Measurements from ENCODE around the gene UFD1. TPM values are rescaled to one million over a fixed set of nuclear protein-coding genes. Genes with fewer than 3 reads are reported as not detected.

UFD1 gene
- total RNA-seq, 1 experiment from 2014 or later: 62.3 TPM

DNA sequence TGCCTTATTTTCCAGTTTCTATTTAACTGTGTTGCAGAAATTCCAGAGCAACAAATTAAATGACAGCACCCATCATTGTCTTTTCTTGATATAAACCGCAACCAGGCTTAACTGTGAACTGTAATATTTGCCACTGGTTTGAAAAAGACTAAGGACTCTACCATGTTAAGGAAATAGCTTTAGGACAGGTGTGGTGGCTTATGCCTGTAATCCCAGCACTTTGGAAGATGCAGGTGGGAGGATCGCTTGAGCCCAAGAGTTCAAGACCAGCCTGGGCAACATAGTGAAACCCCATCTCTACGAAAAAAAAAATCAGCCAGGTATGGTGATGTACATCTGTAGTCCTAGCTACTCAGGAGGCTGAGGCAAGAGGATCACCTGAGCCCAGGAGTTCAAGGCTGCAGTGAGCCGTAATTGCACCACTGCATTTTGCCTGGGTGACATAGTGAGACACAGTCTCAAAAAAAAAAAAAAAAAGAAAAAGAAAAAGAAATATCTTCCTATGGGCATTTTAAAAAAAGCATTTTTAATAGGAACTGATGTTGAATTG is 76.3 kb downstream of the UFD1 start:
- BruUV-seq (replicated peaks): no TSS peak
- Mint-ChIP-seq H3K4me1 (ENCODE audit: insufficient read depth, unreplicated experiment) (no peaks in the 10 kb centered on the region), H3K27ac (ENCODE audit: low read depth, unreplicated experiment) (no peak overlapping the region), H3K36me3 (ENCODE audit: insufficient read depth, unreplicated experiment) (peaks cover 66% of the 10 kb centered on the region), H3K4me3 (ENCODE audit: unreplicated experiment) (no peak overlapping the region), H3K9me3 (ENCODE audit: unreplicated experiment) (no peaks in the 10 kb centered on the region), H3K27me3 (ENCODE audit: insufficient read depth, unreplicated experiment) (no peaks in the 10 kb centered on the region)
- TF ChIP-seq, protein P1, sequence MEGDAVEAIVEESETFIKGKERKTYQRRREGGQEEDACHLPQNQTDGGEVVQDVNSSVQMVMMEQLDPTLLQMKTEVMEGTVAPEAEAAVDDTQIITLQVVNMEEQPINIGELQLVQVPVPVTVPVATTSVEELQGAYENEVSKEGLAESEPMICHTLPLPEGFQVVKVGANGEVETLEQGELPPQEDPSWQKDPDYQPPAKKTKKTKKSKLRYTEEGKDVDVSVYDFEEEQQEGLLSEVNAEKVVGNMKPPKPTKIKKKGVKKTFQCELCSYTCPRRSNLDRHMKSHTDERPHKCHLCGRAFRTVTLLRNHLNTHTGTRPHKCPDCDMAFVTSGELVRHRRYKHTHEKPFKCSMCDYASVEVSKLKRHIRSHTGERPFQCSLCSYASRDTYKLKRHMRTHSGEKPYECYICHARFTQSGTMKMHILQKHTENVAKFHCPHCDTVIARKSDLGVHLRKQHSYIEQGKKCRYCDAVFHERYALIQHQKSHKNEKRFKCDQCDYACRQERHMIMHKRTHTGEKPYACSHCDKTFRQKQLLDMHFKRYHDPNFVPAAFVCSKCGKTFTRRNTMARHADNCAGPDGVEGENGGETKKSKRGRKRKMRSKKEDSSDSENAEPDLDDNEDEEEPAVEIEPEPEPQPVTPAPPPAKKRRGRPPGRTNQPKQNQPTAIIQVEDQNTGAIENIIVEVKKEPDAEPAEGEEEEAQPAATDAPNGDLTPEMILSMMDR (IDR thresholded peaks at IDR 0.05; ENCODE audit: unreplicated experiment): no peak
- intact Hi-C loops (cut with micrococcal nuclease): no loop called here
- DNase-seq (ENCODE audit: unreplicated experiment): no peak
- ChIA-PET CTCF (interaction anchor here (0.7 kb wide), 1 partner anchor 235 kb away, joined by 6 read pairs; no protein-coding TSS in a partner anchor), POLR2A (no interaction called here)

DNA sequence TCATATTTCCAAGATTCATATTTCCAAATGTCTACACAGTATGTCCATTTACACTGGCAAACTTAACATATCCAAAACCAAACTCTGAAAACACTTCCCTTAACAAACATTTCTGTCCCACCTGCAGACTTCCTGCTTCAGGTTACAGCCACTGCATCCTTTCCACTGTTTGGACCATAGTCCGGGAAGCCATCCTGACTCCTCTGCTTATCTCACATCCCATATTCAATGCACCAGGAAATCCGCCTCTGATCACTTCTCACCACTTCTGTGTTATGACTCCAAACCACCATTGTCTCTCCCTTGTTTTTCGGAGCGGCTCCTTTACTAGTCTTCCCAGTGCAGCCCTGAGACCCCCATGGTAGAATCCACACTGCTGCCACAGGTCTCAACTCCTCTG is 77.5 kb downstream of the UFD1 start:
- Mint-ChIP-seq H3K27me3 (ENCODE audit: insufficient read depth, unreplicated experiment) (no peaks in the 10 kb centered on the region), H3K4me3 (ENCODE audit: unreplicated experiment) (no peak overlapping the region), H3K27ac (ENCODE audit: low read depth, unreplicated experiment) (no peak overlapping the region), H3K36me3 (ENCODE audit: insufficient read depth, unreplicated experiment) (peaks cover 65% of the 10 kb centered on the region), H3K4me1 (ENCODE audit: insufficient read depth, unreplicated experiment) (no peaks in the 10 kb centered on the region), H3K9me3 (ENCODE audit: unreplicated experiment) (no peaks in the 10 kb centered on the region)
- no peak for DNase-seq (ENCODE audit: unreplicated experiment)
- CTCF ChIA-PET: interaction anchor here (0.6 kb wide), 1 partner anchor 221 kb away, joined by 3 read pairs; no protein-coding TSS in a partner anchor
- intact Hi-C loops (cut with micrococcal nuclease): no loop called here
- TF ChIP-seq, protein P1 (IDR thresholded peaks at IDR 0.05; ENCODE audit: unreplicated experiment): no peak
- POLR2A ChIA-PET: no interaction called here
- no TSS peak for BruUV-seq (replicated peaks)

DNA sequence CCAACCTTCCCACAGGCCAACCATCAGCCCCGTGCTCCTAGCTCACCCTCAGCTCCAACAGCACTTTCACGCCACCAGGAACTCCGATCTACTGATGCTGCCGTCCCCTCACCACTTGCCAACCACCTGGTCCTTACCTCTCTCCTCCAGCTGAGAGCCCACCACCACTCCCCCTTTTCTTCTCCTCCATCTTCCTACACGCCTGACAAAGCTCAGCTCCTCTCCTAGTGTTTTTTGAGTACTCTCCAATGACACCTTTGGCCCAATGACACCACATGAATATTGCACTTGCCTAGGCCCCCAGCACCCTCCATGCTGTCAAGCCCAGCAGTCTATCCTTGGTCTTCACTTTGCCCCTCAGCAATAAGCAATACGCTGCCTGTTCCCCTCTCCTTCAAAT is 78.1 kb downstream of the UFD1 start:
- no TSS peak for BruUV-seq (replicated peaks)
- Mint-ChIP-seq H3K27me3 (ENCODE audit: insufficient read depth, unreplicated experiment) (no peaks in the 10 kb centered on the region), H3K4me1 (ENCODE audit: insufficient read depth, unreplicated experiment) (no peaks in the 10 kb centered on the region), H3K4me3 (ENCODE audit: unreplicated experiment) (no peak overlapping the region), H3K27ac (ENCODE audit: low read depth, unreplicated experiment) (peak overlapping the region; percentile 2), H3K36me3 (ENCODE audit: insufficient read depth, unreplicated experiment) (peaks cover 68% of the 10 kb centered on the region), H3K9me3 (ENCODE audit: unreplicated experiment) (no peaks in the 10 kb centered on the region)
- DNase-seq (ENCODE audit: unreplicated experiment): no peak
- intact Hi-C loops (cut with micrococcal nuclease): no loop called here
- ChIA-PET POLR2A (no interaction called here), CTCF (no interaction called here)
- TF ChIP-seq, protein P1 (IDR thresholded peaks at IDR 0.05; ENCODE audit: unreplicated experiment): no peak

Other genes starting within 250 kb of the UFD1 start
- 12.2 and 21.7 TPM in 2 replicates for gene CLTCL1, start 187.5 kb downstream of the UFD1 start, total RNA-seq (2022)
- gene HIRA, start 47.5 kb downstream of the UFD1 start, total RNA-seq (2022): 22.0 and 24.3 TPM in 2 replicates
- 51.9 and 66.7 TPM in 2 replicates for gene MRPL40, start 46.6 kb downstream of the UFD1 start, total RNA-seq (2022)
- gene C22orf39, start 31.5 kb downstream of the UFD1 start, total RNA-seq (2022): 19.1 and 22.2 TPM in 2 replicates
- 7.5 and 18.6 TPM in 2 replicates for gene CDC45, start 727 bp upstream of the UFD1 start, total RNA-seq (2022)
- gene CLDN5, start 45.2 kb upstream of the UFD1 start, total RNA-seq (2022): not detected in 2 replicates
- gene SEPTIN5, start 235.3 kb upstream of the UFD1 start, total RNA-seq (2022): 2.0 and 3.5 TPM in 2 replicates
- 0.37 and 0.83 TPM in 2 replicates for gene GP1BB, start 244.3 kb upstream of the UFD1 start, total RNA-seq (2022)